GM19099 (cell line): Measurements from ENCODE around the gene MARF1.

Experiments
- POLR2A ChIP-seq: IDR thresholded peaks from 3 replicates; pipeline ENCODE4 v1.6.1; 2011; ENCODE audit warnings: low read depth; ENCODE audit not compliant: insufficient read length; ENCODE audit errors: extremely low read depth

MARF1 gene

GRCh38 chr16:15643048-15643945, at the start of gene MARF1:
MARF1 (minus strand) TSS chr16:15643154; CDS start chr16:15639233, 3,921 bp downstream.
- peak; percentile 75 for TF ChIP-seq POLR2A

GRCh38 chr16:15691046-15691445, 48.1 kb upstream of the MARF1 start:
- no peak for TF ChIP-seq POLR2A

- TF ChIP-seq POLR2A = no peak
Measured at GRCh38 chr16:15690296-15690695, 47.3 kb upstream of the MARF1 start.

GRCh38 chr16:15689290-15689689, 46.3 kb upstream of the MARF1 start:
- TF ChIP-seq POLR2A = no peak

GRCh38 chr16:15686287-15686686, 43.3 kb upstream of the MARF1 start:
- no peak for TF ChIP-seq POLR2A

GRCh38 chr16:15682105-15682570, 39.2 kb upstream of the MARF1 start:
- TF ChIP-seq POLR2A = no peak

- TF ChIP-seq POLR2A = no peak
Measured at GRCh38 chr16:15677447-15677846, 34.5 kb upstream of the MARF1 start.

- TF ChIP-seq POLR2A = no peak
Measured at GRCh38 chr16:15676506-15676905, 33.6 kb upstream of the MARF1 start.

- TF ChIP-seq POLR2A = no peak
Measured at GRCh38 chr16:15674571-15674970, 31.6 kb upstream of the MARF1 start.

- no peak for TF ChIP-seq POLR2A
Measured at GRCh38 chr16:15672514-15673167, 29.7 kb upstream of the MARF1 start.

GRCh38 chr16:15671530-15672117, 28.7 kb upstream of the MARF1 start:
- no peak for TF ChIP-seq POLR2A

GRCh38 chr16:15667091-15667742, 24.3 kb upstream of the MARF1 start:
- TF ChIP-seq POLR2A = no peak

- TF ChIP-seq POLR2A = no peak
Measured at GRCh38 chr16:15665107-15665506, 22.2 kb upstream of the MARF1 start.

GRCh38 chr16:15660203-15660601, 17.2 kb upstream of the MARF1 start:
- TF ChIP-seq POLR2A = no peak

- no peak for TF ChIP-seq POLR2A
Measured at GRCh38 chr16:15658556-15658955, 15.6 kb upstream of the MARF1 start.
